Psoas muscle (tissue), 8 donors: ENCODE data around the gene NR1D2. TPM values are rescaled to one million over a fixed set of nuclear protein-coding genes. Genes with fewer than 3 reads are reported as not detected.

Source experiments
- ATAC-seq, 4 donors: fragments of 200-7000 bp; cut with Tn5 transposase; one replicate each; pipeline ENCODE4 v1.9.1; 2020; ENCODE audit warnings: moderate library complexity in 3 of 4, mild to moderate bottlenecking in 2 of 4
- DNase-seq, 2 donors: peaks; one replicate each; pipeline ENCODE4 v3.0.0-alpha.2; 2020
- H3K27ac ChIP-seq: fragments of 200-600 bp; one replicate; pipeline ENCODE4 v1.8.0; 2022
- H3K27me3 ChIP-seq, 3 donors: fragments of 200-600 bp in 1 of 3; one replicate each; pipeline versions ENCODE4 v1.6.1 to v1.8.0; 2013 to 2022; ENCODE audit warnings: low read length in 2 of 3, mild to moderate bottlenecking in 2 of 3, moderate library complexity in 1 of 3; ENCODE audit not compliant: insufficient read depth in 3 of 3
- H3K36me3 ChIP-seq, 2 donors: fragments of 200-600 bp in 1 of 2; one replicate each; pipeline versions ENCODE4 v1.6.1 to v1.8.0; 2013 to 2022; ENCODE audit warnings: low read depth in 1 of 2, mild to moderate bottlenecking in 1 of 2, moderate library complexity in 1 of 2; ENCODE audit not compliant: insufficient read depth in 1 of 2
- H3K4me1 ChIP-seq: fragments of 200-600 bp; one replicate; pipeline ENCODE4 v1.8.0; 2022
- H3K4me3 ChIP-seq: fragments of 200-600 bp; one replicate; pipeline ENCODE4 v1.8.0; 2022; ENCODE audit warnings: mild to moderate bottlenecking
- H3K9me3 ChIP-seq: fragments of 200-600 bp; one replicate; pipeline ENCODE4 v1.8.0; 2022
- CTCF ChIP-seq: fragments of 200-600 bp; IDR thresholded peaks from one replicate; pipeline ENCODE4 v1.8.0; 2022; ENCODE audit warnings: antibody characterized with exemption
- WGBS, 3 donors: extraction: QIAGEN DNeasy Blood & Tissue Kit; methylation state at CpG; one replicate each; pipeline versions ENCODE4 v1.1.6 to v1.1.7; 2013; 5-methylcytosine and 5-hydroxymethylcytosine counted together
- intact Hi-C, 2 donors: fragments of 100-400 bp; cut with DNase I; formaldehyde crosslinking; loops; one replicate each; pipeline versions ENCODE4 v1.11.0 to v1.14.2; 2022
- polyA plus RNA-seq, 3 donors: library from polyadenylated mRNA; stranded (reverse); fragments of 200-250 nt; gene quantifications; one replicate each; pipeline ENCODE4 v1.2.3, GENCODE V29; 2013
- total RNA-seq, 4 donors: library from RNA; stranded (reverse); fragmentation: NEBNext Ultra II Directional in 2 of 4; extraction: Animal tissue kit (Norgen Biotek cat#: 25700) in 2 of 4; gene quantifications; one replicate each; pipeline versions ENCODE4 v1.2.1 to v1.2.4, GENCODE V29; 2021 to 2023
- donor health status: healthy with polysubstance abuse.
- donor health status: DM: no; HTN: no; CAD: no; lungs with moderate emphysema.
- donor health status: Bipolar disorder and iron deficiency.
- donor health status: healthy.
- donor health status: DM: yes; HTN: yes; CAD: no.
- donor health status: DM: no; HTN: no; CAD: no.
- donor health status: DM: no; HTN: no; CAD: no.
- donor health status: DM: yes; HTN: yes; CAD: no.

The NR1D2 gene
- total and polyA plus RNA-seq, 7 donors, result 4.9 to 79.6 (median 31.7) TPM

DNA sequence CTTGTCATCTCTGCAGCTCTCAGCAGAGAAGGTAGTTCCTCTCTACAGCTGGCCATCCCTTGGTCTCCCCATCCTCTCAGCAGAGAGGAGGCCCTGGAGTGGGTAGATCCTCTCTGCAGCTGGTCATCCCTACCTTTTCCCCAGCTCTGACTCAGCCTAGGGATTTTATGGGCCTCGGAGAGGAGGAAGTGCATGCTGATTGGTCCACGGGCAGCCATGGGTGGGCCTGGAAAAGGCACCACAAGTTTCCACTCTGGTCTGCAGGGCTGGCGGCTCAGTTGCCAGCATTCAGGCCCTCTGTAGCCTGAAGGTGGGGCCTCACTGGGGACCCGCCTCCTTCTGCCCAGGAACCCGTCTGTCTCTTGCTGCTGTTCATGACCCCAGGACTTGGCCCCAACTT lies 36.9 kb downstream of the NR1D2 start:
- H3K27ac ChIP-seq, result no peak overlapping the region
- no peaks in the 10 kb centered on the region for H3K9me3 ChIP-seq
- H3K27me3 ChIP-seq, result no peaks in the 10 kb centered on the region
- no peak for TF ChIP-seq CTCF
- WGBS, 3 donors, result 45 to 73% (median 50%) methylated on average over 5 of the region's 5 CpGs
- peaks cover 22% of the 10 kb centered on the region for H3K4me1 ChIP-seq
- H3K4me3 ChIP-seq, result no peak overlapping the region
- ATAC-seq, result peak; percentile 25 to 41 (median 34)
- DNase-seq, result no peak
- intact Hi-C loops, result no loop called here
- peaks cover 0 to 14% of the 10 kb centered on the region in 2 donors for H3K36me3 ChIP-seq

DNA sequence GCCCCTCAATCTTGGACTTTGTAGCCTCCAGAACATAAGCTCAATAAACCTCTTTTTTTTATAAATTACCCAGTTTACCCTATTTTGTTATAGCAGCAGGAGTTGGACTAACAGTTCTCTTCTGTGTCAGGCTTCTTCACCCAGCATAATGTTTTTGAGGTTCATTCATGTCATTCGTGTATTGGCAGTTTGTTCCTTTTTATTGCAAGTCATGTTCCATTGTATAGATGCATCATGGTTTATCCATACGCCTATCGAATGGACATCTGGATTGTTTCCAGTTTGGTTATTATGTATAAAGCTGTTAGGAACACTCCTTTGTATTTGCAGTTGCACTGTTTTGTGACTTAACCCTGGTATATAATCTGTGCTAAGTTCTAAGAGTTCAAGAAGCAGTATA lies 39.8 kb downstream of the NR1D2 start:
- ATAC-seq, result no peak
- no peak for DNase-seq
- WGBS, 3 donors, result 89 to 93% (median 92%) methylated on average over 3 of the region's 3 CpGs

GRCh38 chr3:23985747-23986544 lies 40.9 kb downstream of the NR1D2 start:
- 17 to 36% (median 29%) methylated on average over 1 of the region's 1 CpG for WGBS, 3 donors
- no peaks in the 10 kb centered on the region for H3K4me1 ChIP-seq
- H3K9me3 ChIP-seq, result no peaks in the 10 kb centered on the region
- no peaks in the 10 kb centered on the region for H3K27me3 ChIP-seq
- no peaks in the 10 kb centered on the region for H3K36me3 ChIP-seq
- DNase-seq (no peak), ATAC-seq (no peak)
- intact Hi-C loops, result no loop called here
- no peak overlapping the region for H3K4me3 ChIP-seq
- no peak overlapping the region for H3K27ac ChIP-seq
- TF ChIP-seq CTCF, result no peak

More for the DNA sequence above, 39.8 kb downstream of the NR1D2 start:
- H3K9me3 ChIP-seq, result no peaks in the 10 kb centered on the region
- H3K36me3 ChIP-seq, result no peaks in the 10 kb centered on the region
- peaks cover 5% of the 10 kb centered on the region for H3K4me1 ChIP-seq
- no peak for TF ChIP-seq CTCF
- no peaks in the 10 kb centered on the region for H3K27me3 ChIP-seq
- H3K27ac ChIP-seq, result no peak overlapping the region
- no peak overlapping the region for H3K4me3 ChIP-seq
- intact Hi-C loops, result no loop called here

DNA sequence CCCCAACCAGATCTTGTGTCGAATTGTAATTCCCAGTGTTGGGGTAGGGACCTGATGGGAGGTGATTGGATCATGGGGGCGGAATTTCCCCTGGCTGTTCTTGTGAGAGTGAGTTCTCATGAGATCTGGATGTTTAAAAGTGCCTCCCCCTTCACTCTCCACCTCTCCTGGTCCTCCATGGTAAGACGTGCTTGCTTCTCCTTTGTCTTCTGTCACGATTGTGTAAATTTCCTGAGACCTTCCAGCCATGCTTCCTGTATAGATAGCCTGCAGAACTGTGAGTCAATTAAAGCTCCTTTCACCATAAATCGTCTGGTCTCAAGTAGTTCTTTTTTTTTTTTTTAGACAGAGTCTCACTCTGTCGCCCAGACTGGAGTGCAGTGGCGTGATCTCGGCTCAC lies 42.3 kb downstream of the NR1D2 start:
- no peak overlapping the region for H3K4me3 ChIP-seq
- WGBS, 3 donors, result 82 to 89% (median 85%) methylated on average over 8 of the region's 8 CpGs
- TF ChIP-seq CTCF, result no peak
- no peaks in the 10 kb centered on the region for H3K9me3 ChIP-seq
- H3K27me3 ChIP-seq, result no peaks in the 10 kb centered on the region
- DNase-seq (no peak), ATAC-seq (no peak)
- H3K4me1 ChIP-seq, result peaks cover 12% of the 10 kb centered on the region
- no peaks in the 10 kb centered on the region for H3K36me3 ChIP-seq
- intact Hi-C loops, result no loop called here
- H3K27ac ChIP-seq, result no peak overlapping the region
